ENCODE results near the gene ETS2.
"Not testable (repeated sequence)": the region's sequence is repeated elsewhere in the genome, so short reads cannot be mapped to it uniquely, and the experiment has no call there.

Gene ETS2

GRCh38 chr21:38839328-38840286 is 33.9 kb downstream of the ETS2 start:
- peak; percentile 28 for DNase-seq

GRCh38 chr21:38840456-38841300 is 34.9 kb downstream of the ETS2 start:
- DNase-seq: no peak

DNA sequence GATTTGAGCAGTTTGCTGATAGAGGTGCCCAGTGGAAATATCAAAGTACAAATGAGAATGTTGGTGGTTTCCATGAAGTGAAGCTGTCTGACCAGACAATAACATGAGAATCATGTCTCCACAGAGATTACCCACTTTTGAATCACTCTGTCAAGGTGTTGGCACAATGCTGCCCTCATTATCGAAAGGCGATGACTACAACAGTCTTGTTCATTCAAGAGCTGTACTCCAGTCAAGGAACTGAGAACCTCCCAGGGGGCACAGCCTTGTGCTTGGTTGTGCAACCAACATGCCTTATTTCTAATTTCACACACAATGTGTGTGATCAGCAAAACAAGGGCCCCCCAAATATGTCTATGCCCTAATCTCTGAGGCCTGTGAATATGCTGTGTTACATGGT is 35.7 kb downstream of the ETS2 start:
- DNase-seq: no peak

GRCh38 chr21:38842079-38842478 is 36.4 kb downstream of the ETS2 start:
- no peak for DNase-seq

- no peak for DNase-seq
Measured at GRCh38 chr21:38843379-38843778, 37.6 kb downstream of the ETS2 start.

- DNase-seq: no peak
Measured at GRCh38 chr21:38843806-38844503, 38.2 kb downstream of the ETS2 start.

- not testable (repeated sequence) for DNase-seq
Measured at GRCh38 chr21:38845374-38845773, 39.6 kb downstream of the ETS2 start.

DNA sequence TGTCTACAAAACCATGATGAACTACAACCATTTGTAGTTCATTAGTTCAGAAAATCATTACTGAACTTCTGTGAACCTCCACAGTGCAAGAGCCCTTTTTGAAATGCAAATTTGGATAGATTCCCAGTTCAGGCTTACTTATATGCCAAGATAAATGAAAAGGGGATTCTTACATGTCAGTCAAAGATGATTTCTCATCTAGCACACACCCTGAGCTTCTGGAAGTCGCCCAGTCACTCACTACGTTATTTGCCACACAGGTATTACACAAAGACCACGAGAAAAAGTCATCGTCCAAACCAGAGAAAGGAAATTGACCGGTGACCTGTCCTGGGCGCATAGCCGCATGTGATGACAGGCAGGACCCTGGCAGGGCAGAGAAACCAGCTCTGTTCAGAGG is 41.8 kb downstream of the ETS2 start:
- DNase-seq: no peak

DNA sequence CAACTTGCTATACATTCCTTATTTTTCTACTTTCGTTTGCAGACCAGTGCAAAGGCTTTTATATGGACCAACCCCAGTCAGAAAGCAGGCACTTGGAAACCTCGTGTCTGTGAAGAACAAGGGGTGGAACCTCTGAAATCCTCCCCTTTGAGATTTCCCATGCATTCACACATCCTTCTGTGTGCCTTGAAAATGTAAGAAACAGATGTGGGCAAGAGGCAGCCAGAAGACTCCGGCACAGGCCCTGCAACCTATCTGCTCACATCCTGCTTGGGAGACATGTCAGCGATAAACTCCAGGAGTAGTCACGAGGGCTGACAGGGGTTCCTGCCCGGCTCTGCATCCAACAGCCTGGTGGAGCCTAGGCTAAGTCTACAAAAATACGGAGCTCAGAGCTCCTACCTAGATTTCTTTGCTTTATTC is 42.5 kb downstream of the ETS2 start:
- DNase-seq: no peak

DNA sequence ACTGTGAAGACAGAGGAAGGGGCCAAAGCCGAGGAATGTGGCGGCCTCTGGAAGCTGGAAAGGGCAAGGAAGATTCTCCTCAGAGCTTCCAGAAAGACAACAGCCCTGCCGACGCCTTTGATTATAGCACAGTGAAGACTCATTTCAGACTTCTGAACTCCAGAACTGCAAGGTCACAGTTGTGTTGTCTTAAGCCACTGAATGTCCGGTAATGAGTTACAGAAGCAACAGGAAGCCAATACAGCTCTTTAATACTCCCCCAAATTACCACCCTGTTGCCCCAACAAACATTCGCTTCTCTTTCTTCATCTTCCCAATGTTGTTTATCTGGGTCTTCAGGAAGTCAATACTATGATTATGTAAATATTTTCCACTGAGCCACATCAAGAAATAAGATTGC is 44.0 kb downstream of the ETS2 start:
- DNase-seq: no peak

DNA sequence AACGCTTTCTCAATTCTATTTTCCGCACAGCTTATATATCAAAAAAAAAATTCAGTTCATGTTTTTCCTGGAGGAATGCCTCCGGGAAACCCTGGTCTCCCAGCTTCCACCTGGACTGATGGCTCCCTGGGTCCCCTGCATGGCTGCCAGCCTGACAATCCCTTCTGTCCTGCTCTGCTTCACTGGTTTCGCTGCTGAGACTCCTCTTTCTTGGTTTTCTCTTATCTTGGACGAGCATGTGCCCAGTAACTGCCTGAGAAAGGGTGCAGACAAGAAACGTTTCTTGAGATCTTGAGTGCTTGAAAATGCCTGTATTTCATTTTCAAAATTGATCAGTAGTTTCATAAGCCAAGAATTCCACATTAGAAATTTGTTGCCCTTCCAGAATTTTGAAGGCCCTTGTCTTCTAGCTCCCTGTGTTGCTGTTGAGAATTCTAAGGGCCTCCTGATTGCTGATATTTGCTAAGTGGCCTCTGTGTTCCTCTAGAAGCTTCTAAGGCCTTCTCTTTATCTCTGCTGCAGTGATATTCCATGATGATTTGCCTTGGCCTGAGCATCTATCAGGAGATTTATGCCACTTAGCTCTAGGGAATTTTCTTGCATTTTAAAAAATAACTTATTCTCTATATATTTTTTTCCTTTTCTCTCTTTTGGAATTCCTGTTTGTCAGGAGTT is 44.7 kb downstream of the ETS2 start:
- DNase-seq: no peak

DNA sequence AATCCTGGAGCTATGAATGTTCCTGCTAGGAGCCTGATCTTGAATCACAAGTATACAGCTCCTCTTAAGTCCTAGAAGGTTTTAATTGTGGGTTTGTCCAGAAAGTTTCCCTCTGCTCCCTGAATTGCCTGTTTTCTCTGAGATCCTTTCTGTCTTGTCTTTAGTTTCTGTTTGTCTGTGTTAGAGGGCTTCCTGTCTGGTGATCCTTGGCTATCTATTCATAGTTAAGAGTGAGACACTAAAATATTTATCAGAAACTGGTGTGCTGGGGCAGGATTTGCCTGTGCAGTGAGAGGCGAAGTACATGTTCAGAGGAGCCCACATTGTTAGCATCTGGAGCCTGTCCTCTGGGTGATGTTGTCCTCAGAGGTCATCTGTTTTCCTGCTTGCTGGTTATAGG is 45.4 kb downstream of the ETS2 start:
- no peak for DNase-seq

DNA sequence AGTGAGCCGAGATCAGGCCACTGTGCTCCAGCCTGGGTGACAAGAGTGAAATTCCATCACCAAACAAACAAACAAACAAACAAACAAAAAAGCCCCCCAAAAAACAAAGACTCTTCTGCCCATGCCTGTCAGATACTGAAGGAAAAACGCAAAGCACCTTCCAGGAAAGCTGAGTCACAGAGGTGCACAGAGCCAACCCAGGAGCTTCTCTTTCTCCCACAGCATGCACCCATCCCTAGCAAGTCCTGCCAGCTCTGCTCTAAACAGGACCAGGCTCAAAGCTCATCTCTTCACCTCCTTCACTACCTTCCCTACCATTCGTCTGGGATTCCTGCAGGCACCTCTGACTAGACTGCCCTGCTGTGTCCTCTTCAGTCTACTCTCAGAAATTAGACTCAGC is 46.5 kb downstream of the ETS2 start:
- DNase-seq: no peak

DNA sequence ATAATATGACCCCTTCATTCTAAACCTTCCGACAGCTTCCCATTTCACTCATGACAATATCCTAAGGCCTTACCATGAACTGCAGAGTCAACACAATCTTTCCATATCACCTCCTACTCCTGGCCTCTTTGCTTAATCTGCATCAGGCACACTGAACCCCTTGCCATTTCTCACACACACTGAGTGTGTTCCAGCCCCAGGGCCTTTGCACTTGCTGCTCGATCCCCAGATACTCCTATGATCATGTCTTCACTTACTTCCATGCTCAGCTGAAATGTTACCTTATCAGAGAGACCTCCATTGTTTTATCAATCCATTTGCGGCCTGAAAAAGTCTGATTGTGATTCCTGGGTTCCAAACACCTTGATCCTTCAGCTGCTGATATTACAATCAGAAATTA is 47.0 kb downstream of the ETS2 start:
- DNase-seq: no peak

GRCh38 chr21:38853421-38853919 is 47.7 kb downstream of the ETS2 start:
- no peak for DNase-seq

- DNase-seq: no peak
Measured at GRCh38 chr21:38857152-38857825, 51.6 kb downstream of the ETS2 start.

GRCh38 chr21:38858026-38858811 is 52.5 kb downstream of the ETS2 start:
- no peak for DNase-seq

DNA sequence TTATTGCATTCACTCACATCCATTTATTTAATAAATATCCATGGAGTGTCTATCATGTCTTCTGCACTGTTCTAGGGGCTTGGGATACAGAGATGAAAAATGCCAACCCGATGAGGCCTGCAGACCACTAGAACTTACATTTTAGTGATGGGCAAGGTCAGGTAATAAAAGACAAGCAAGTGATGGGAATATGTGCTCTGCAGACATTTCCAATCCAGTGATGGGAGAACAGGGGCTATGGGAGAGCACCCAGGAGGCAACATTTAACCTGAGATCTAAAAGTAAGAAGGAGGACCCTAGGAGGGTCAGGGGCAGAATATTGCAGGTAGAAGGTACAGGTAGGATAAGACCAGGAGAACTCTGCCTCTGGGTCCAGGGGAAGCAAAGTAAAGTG is 53.1 kb downstream of the ETS2 start:
- no peak for DNase-seq

DNA sequence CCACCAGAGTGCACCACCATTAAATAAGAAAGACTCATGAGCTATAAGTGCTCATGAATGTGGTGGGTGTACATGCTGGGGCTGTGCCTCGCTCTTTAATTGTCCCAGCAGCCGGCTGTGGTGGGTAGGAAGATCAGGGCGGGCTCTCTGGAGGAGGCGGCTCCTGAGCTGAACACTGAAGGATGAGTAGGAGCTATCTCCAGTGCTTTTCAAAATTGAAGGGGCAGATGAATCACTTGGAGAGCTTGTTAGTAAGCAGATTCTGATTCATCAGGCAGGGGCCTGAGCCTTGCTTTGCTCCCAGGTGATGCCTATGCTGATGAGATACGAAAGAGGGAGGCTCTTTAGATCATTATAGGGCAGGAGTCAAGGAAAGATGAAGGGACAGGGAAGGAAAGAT is 54.1 kb downstream of the ETS2 start:
- DNase-seq: no peak

GRCh38 chr21:38861056-38861455 is 55.3 kb downstream of the ETS2 start:
- DNase-seq: no peak
